NCI-H1048 (cell line): Measurements from ENCODE around the gene ANKRD12.
"Not testable (repeated sequence)": the region's sequence is repeated elsewhere in the genome, so short reads cannot be mapped to it uniquely, and the experiment has no call there.

Experiments
- DNase-seq: peaks from one replicate; lab custom pipeline; 2025; lab: John Stamatoyannopoulos, UW

The ANKRD12 gene

DNA sequence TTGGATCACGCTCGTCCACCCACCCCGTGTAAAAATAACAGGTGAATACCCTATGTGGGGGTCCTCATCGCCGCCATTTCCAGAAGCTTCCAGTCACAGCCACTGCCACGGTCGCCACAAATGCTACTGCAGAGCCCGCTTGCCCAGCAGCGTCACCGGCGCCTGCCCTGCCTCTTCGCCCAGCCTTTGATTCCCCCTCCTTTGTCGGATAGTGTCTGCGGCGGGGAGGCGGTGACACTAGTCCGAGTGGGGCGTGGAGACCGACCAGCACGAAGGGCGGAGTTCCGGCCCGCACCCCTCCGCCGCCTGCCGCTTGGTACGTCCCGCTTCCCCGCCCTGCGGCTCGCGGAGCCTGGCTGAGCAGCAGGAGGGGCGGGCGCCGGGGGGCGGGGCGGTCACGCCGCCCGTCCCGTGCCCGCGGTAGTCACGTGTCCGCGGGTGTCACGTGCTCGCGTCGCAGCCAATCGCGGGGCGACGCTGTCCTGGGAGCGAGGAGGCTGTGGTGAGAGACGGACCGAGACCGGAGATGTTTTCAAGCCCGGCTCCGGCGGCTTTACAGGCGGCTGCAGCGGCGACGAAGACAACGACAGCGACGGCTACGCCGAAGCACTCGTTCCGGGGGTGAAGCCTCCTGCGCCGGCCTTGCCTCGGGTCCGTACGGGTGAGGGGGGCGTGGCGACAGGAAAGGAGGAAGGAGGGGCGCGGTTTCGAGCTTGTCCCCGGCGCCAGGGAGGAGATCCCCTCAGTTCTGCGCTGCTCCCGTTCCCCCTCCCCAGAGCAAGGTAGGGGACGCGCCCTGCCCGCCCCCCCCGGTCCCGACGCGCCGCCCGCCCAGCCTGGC is at the start of gene ANKRD12:
ANKRD12 (plus strand) TSS at position 467 of the 841 bp plus-strand sequence. CDS start 45,652 bp downstream, outside the sequence.
- peak; percentile 91 for DNase-seq

DNA sequence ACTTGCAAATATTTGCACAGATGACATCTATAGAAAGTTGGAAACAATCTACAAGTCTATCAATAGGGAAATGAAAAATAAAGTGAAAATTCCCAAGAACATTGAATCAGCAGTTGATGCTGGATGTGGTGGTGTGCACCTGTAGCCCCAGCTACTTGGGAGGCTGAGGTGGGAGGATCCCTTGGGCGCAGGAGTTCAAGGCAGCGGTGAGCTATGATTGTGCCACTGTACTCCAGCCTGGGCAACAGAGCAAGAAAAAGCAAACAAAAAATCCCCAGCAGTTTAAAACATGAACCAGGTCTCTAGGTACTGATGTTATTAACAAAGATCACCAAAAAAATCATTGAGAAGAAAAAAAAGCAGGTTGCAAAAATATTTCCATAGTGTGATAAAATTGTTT is 49.4 kb upstream of the ANKRD12 start:
- DNase-seq = no peak

DNA sequence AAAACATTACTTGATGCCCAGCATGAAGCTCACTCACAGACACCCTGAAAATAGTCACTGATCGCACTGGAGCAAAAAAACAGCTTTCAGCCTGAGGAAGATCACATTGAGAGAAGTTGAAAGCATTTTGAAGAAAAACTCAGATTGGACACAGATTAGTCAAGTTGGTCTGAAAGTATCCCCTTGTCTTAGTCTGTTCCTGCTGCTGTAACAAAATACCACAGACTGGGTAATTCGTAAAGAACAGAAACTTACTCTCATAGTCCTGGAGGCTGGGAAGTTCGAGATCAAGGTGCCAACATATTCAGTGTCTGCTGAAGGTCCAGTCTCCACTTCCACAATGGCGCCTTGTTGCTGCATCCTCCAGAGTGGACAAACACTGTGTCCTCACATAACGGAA is 48.3 kb upstream of the ANKRD12 start:
- no peak for DNase-seq

DNA sequence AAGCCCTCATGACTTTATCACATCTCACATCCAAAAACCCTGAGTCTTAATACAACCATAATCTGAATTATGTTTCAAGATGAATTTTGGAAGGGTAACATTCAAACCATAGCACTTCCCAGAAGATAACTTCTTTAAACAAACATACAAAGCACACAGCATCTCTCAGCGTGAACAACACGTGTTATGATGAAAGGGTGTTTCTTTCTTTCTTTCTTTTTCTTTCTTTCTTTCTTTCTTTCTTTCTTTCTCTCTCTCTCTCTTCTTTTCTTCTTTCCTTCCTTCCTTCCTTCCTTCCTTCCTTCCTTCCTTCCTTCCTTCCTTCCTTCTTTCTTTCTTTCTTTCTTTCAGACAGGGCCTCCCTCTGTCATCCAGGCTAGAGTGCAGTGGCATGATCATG is 47.9 kb upstream of the ANKRD12 start:
- DNase-seq = not testable (repeated sequence)

DNA sequence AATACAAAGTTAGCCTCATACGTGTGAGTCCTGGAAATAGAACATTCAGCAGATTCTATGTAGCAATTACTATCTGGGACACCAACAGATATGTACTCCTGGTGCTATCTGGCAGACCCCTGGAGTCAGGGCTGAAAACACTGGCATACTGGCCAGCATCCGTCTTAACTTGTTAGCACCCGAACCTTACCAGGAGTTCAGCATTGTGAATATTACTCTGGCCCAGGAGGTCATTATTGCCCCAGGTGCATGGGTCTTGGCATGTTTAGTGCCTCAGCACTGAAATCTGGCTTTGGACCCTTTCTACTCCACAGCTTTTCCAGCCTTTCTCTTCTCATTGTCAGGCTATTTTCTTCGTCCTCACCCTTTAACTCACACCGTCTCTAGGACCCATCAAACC is 46.0 kb upstream of the ANKRD12 start:
- DNase-seq = no peak

DNA sequence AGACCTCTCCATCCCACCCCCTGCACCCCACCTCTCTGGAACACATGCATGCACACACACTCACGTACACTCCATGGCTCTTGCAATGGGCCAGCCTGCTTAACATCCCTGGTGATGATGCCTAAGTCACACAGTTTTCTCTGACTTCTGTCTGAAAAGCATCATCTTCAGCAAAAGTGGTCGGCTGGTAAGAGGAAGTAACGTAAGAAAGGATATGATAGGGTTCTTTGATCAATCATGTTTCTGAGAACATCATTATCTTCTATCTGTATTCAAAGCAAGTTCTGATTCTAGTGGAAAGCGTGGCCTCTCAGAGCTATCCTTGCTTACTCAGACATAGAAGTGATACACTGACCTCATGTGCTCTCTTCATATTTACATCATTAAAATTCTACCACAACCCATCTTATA is 45.5 kb upstream of the ANKRD12 start:
- no peak for DNase-seq

DNA sequence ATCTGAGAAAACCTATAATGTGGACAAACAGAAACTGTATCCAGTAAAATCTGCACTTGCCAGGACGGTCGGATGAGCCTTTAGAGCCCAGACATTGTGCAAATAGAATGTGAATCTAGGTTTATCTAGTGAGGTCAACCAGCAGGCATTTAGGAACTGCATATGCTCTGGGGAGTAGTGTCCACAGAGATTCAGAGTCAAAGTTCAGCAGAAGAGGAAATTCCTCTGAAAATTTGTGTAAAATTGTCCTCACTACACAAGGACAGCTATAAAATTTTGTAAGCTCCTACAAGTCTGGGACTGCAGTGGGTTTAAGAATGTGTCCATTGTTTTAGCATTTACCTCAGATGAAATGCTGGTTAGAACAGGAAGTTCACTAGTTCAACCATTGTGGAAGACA is 43.9 kb upstream of the ANKRD12 start:
- no peak for DNase-seq

DNA sequence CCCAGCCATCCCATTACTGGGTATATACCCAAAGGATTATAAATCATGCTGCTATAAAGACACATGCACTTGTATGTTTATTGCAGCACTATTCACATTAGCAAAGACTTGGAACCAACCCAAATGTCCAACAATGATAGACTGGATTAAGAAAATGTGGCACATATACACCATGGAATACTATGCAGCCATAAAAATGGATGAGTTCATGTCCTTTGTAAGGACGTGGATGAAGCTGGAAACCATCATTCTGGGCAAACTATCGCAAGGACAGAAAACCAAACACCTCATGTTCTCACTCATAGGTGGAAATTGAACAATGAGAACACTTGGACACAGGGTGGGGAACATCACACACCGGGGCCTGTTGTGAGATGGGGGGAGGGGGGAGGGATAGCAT is 43.5 kb upstream of the ANKRD12 start:
- DNase-seq = not testable (repeated sequence)

DNA sequence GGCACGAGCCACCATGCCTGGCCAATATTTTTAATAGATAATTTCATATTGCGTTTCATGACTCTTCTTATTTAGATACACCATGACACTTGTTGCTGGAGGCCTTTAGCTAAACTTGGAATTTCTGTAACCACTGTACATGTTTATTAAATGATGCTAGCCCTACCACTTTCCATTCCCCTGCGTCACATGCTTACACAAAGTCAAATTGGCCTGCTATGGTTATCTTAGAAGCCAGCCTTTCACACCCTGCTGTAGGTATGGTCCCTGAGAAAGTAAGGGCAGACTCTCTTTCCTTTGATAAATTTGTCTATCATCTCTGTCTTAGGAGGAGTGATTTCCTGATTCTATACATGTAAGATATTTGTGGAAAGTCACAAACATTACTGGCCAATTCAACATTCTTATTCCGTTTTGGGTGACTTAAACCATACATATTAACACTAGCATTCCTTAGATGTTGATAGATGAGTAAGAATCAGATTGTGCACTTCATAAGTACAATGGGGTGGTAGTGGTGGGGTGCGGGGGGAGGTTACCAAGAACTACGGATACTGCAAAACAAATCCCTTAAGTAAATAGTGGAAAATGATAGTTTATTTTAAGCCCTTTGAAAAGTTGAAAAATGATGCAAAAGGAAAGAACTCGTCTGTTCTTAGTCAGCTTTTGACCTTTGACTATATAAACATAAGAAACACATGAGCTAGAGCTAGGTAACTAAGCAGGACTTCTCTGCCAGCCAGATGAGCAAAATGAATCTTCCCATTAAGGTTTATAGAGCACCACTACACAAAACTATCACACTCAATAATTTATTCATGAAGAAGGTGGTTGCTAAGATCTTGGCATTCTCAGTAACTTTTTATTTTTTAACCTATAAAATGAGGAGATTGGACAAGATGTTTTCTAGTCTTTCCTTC is 42.0 kb upstream of the ANKRD12 start:
- DNase-seq = no peak

DNA sequence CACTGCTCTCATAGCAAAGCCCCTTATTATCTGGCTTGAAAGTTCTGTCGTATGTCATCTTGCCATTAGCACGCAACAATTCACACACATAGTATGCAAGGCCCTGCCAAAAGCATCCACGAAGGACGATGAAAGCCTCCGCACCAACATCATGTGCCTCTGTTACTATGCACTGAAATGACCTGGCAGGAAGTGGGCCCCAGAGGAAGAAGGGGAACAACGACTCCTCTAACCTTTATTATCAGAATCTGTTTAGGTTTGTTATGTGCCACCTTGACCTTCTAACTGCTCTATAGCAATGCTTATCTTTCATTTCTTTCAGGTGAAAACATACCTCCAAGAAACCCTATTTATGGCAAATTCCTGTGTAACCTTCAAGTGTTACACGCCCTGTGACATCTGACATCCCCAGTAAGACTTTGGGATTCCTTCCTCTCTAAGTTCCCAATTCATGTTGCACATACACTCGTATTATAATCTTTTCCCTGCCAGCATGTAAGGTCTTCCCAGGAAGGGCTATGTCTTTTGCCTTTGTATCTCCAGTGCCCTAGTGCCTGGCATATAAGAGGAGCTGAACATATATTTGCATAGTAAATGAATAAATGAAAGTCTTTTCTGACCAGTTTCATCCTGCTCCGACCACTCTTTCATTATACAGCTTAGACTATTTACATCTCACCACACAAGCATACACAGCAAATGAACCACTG is 41.1 kb upstream of the ANKRD12 start:
- no peak for DNase-seq

DNA sequence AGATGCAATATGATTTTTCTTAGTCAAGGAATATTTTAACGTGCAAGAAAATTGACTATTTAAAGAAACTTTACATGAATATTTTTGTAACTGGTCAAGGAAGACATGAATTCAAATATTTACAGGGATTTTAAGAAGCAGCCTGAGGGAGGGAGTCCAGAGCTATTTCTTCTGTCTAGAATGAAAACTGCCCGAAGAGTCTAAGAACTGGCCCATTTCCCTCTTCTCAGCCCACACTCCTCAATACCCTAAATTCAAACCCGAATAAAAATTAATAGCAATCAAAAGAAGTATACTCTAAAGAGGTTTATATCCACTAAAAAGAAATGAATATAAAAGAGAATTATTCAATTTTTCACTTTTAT is 40.6 kb upstream of the ANKRD12 start:
- no peak for DNase-seq

DNA sequence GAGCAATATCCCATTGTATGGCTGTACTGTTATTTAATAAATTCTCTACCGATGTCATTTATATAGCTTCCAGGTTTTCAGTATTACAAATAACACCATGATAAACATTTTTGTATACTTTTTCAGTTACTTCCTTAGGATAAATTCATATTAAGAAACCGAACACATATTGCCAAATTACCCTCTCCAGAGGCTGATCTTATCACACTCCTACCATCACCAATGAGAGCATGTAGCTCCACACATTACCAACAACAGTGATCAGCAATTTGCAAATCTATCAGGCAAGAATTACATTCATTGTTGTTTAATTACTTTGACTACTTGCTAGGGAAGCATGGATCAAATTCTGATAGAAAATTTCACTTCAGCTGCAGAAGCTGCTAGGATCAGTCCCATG is 39.9 kb upstream of the ANKRD12 start:
- DNase-seq = no peak

DNA sequence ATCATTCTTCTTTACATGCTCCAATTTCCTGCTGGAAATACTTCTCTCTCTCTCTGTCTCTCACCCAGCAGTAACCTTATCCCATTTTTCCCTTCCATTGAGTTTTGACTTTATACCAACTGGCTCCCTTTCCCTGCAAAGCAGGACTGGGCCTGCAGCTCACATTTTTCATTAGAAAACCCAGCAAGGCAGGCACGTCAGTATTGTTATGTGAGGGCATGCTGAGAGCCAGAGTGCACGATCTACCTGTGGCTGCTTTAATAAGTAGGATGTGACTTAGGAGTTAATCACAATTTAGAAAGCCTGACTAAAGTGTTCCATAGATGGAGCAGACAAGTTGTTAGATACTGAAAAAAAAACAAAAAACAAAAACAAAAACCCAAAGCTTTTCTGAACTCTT is 39.2 kb upstream of the ANKRD12 start:
- no peak for DNase-seq

DNA sequence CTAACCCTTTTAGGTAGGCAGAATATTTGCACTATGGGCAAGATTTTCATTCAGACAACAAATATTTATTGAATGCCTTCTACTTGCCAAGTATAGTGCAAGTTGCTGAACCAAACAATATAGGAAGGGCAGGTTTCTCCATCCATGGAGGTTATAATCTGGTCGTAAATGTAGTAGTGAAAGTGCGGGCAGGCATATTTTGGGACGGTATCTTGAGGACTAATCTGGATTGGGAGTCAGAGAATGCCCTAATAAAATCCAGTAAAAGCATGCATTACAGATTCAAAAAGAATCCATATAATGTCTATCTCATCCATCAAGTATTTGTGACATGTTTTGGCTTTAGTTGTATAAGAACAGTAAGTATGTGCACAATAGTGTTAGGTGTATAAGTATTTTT is 35.8 kb upstream of the ANKRD12 start:
- no peak for DNase-seq

DNA sequence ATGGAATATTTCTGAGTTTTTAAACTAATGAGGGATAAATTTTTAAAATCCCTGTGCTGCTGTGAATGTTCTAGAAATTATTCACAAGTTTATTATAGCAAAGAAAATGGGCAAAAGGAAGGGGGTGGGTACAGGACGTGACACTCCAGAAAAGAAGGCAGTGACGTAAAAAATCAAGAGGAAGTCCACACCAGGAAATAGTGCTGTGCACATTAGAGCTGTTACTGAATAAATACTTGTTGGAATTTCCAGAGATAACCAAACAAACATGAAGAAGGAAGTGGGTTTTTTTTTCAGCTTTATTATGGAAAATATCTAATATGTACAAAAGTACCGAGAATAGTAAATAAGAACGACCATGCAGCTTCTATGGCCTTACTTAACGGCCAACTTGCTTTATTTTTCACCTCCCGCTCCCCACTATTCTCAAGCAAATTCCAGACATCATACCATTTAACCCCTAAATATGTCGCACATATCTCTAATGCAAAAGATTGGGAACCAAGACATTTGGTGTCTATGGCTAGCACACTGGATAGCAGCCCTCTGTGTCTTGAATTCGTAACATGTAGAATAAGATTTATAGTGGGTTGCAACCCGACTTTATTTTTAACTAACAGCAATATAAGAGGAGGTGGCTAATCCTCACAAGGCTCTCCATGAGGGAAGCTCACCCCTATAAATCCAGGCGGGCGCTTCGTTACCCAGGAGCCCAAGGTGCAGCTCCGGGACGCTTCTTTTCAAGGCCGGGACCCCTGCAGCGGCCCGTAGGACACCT is 34.7 kb upstream of the ANKRD12 start:
- no peak for DNase-seq

DNA sequence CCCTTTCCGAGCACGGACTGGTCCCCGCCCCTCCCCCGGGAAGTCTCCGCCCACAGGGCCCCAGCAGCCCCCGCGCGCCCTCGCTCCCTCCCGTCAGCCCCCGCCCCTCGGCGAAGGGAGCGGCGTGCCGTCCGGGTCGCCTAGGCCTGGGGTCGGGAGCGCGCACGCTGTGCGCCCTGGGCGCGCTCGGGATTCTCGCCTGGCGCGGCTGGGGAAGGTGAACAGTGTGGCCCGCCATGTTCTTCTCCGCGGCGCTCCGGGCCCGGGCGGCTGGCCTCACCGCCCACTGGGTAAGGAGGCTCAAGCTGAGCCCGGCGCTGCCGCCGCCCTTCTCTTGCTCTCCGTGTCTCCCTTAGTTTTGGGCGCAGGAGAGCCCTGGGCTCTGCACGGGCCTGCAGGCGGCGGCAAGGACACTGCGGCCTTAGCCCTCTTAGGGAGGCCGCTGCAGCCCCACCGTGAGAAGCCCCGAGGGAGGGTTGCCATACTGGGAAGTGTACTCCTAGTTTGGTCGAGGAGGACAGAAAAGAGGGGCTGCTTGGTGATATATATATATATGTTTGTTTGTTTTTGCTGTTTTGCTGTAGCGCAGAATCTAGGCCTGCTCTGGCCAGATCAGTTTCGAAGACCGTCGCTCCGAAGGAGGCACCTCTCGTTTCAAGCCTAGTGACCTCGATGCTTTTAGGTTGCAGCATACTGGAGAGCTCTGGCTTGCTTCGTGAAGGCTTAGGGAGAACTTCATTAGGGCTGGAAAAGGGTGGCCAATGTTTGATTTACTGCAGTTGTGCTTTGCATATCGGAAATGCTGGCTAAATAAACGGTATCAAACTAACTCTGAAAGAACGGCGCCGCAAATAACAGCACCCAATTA is 33.8 kb upstream of the ANKRD12 start, which contains the start of gene NDUFV2:
NDUFV2 (plus strand) TSS at position 192 of the 868 bp plus-strand sequence; CDS start at position 237, 45 bp downstream.
- DNase-seq = peak; percentile 86

DNA sequence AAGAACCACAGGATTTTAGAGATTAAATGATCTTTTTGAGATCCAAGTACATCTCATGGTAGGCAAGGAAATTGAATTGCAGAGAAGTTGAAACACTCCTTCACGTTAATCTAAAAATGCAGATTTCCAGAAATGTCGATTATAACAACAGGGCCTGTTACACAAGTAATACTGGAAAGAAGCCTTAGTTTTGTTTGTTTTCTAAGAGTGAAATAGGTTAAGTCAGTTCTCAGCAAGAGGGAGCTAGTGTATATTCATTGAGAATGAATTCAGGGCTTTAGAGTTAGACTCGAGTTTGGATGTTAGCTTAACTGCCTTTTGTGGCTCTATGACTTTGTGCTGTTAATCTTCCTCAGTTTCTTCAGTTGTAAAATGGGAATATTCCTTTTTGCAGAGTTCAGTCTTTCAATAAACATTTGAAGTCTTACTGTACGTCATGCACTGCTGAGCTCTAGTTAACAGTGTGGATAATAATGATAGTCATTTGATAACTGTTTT is 33.2 kb upstream of the ANKRD12 start:
- DNase-seq = no peak

DNA sequence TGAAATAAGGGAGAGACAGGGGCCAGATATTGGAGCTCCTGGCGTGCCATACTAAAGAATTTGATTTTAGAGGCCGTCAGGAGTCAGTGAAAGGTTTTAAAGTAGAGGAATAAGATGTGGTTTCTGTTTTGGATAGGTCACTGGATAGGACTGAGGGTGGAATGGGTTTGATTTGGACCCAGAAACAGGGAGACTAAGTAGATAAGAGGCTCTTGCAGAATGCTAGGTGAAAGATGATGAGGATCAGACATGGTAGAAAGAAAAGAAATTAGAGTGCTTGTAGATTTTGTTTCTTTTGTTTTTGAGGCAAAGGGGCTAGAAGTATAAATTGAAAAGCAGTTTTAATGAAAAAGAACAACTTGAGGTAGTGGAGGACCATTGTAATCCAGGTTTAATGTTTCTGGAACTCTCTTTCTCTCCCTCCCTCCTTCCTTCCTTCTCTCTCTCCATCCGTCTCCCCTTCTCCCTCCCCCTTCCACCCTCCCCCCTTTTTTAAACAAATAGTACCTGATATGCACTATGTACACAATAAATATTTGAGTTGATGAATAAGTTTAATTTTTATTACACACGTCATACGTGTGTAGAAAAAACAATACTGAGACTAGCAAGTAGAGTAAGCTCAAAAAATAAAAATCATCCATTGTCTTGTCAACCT is 32.2 kb upstream of the ANKRD12 start:
- no peak for DNase-seq

DNA sequence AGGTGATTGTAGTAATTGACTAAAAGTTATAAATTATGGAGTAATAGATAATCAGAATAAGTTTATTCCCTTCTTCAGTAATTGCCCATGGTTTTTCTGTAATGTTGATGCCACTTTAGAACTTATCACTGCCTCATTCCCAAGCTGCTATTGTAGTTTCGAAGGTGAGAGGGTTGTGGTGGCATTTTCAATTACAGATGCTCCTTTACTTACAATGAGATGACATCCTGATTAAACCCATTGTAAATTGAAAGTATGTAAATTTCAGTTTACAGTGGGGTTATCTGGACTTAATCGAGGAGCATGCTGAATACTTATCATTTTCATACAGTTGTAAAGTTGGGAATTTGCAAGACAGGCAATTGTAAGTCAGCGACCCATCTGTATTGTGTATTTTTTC is 31.2 kb upstream of the ANKRD12 start:
- no peak for DNase-seq

DNA sequence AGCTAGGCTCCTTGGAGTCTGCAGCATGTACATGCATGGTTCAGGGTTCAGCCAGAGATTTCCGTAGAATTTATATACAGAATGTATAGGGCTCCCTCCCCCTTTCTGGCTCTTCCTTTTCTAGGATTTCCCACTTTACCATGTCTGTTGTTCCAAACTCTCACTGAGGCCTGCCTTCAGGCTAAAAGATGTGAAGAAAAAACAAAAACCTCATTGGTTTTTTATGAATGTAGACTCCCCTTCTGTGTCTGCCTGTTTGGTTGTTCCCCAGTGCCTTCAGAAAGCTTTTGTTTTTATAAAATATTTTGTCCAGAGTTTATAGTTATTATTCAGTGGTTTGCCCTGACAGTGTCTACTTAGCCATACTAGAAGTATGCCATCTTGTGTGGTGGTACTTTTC is 30.5 kb upstream of the ANKRD12 start:
- DNase-seq = no peak
